Hematopoietic multipotent progenitor cell treated with erythropoietin and hydrocortisone succinate and interleukin-3 and kit ligand, for 4 days (in vitro differentiated cells): ENCODE data around the gene C9orf50.

Experiments
- DNase-seq: peaks from one replicate; pipeline ENCODE4 v3.0.0-alpha.2; 2015

C9orf50 gene

GRCh38 chr9:129629251-129629820 lies 8.4 kb upstream of the C9orf50 start:
- DNase-seq, result no peak

- no peak for DNase-seq
Observed at GRCh38 chr9:129628709-129629108, 7.8 kb upstream of the C9orf50 start.

DNA sequence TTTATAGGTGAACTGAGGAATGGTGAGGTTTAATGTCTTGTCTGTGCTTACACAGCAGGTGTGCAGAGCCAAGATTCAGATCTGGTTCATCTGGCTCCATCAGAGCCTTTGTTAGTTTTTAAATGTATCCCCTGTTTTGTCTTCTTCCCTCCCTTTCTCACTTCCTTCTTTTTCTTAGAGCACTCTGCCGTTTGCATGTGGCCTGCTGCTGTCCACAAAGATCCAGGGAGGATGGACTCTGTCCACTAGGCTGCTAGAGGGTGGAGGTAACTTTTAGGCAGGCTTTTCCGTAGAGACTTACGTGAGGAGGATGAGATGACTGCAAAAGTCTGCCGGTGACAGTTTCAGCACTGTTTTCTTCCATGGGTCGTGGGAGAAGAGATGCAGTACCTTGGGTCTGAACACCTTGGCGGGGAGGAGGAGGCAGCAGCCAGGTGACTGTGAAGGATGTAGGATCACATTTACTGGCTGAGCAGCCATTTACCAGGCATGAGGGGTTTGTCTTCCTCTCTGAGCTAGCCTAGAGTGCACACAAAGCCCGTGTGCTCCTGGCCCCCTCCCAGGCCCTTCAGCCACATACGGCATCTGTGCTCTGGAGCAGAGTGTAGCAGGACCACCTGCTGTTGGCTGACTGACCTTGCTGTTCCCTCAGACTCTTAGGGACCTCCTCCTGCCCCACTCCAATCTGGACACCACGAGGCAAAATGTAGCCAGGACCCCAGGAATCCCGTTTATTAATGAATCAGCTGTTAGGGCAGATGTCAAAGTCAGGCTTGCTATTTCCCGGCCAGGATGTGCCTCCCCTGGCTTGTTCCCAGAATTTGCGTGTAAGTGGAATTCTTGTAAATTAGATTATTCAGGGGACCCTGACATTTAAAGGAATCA lies 6.9 kb upstream of the C9orf50 start:
- no peak for DNase-seq

GRCh38 chr9:129626625-129627284 lies 5.9 kb upstream of the C9orf50 start:
- DNase-seq, result peak; percentile 58

DNA sequence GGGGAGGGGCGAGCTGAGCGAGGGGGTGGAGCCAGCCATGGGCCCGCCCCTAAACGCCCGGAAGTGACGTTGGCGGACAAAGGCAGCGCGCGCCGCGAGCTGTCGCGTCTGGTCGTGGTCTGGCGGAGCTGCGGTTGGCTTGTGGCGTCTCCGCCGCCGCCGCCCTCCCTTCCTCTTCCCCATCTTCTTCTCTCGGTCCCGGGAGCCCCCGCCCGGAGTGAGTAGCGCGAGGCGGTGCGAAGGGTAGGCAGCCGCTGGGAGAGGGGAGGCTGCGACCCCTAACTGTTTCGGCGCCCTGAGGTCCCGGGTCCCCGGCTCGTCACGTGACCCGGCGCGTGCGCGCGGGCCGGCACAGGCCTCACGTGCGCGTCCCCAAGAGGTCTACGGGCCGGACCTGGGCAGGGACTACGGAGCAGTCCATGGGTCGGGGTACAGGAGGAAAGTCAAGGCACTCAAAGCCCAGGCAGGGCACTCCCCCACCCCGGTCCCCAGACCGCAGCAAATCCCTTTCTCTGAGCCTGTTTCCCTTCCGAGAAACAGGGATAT lies 5.3 kb upstream of the C9orf50 start, which contains the start of gene NTMT1:
Gene NTMT1 (plus strand): TSS at position 85 of the 546 bp plus-strand sequence. CDS start 6,541 bp downstream, outside the sequence.
- DNase-seq, result peak; percentile 93

GRCh38 chr9:129624947-129625346 lies 4.0 kb upstream of the C9orf50 start:
- peak; percentile 89 for DNase-seq

GRCh38 chr9:129624168-129624759 lies 3.4 kb upstream of the C9orf50 start:
- peak; percentile 81 for DNase-seq

- DNase-seq, result no peak
Observed at GRCh38 chr9:129623331-129623730, 2.4 kb upstream of the C9orf50 start.

DNA sequence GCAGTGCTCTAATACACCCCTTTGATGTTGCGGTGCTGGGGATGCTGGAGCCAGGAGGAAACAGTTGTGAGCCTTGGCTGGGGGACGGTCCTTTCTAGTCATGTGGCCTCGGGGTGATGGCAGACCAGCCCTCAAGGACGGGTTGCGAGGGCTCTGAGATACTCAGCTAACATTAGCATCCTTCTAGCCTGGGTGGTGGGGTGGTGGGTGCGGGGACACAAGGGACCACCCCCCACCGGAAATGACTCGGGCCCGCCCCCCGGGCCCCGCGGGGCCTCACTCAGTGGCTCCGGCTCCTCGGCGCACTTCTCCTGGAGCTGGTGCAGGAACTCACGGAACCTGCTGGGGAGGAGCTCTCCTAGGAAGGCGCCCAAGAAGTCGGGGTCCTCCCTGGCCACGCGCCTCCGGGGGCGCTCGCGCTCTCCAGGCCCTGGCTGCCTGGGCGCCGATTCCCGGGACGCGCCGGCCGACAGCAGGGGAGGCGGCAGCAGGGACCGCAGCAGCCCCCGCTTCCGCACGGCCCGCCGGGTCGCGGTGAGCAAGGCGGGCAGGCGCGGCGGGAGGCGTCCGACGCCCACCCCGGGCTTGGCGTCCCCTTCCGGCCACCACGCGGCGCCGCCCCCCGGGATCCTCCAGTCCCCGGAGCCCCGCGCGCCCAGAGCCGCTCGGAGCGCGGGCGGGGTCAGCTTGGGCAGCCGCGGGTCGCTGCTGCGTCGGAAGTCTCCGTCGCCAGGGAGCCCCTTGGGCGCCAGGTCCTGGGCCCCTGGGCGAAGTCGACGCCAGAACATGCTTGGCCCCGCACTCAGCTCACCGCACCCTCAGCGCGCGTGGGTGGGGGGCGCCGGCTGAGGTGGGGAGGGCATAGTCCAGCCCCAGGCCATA lies 873 bp downstream of the C9orf50 start:
- peak; percentile 69 for DNase-seq

GRCh38 chr9:129617167-129617566 lies 3.7 kb downstream of the C9orf50 start:
- DNase-seq, result no peak

GRCh38 chr9:129615407-129616285 lies 5.3 kb downstream of the C9orf50 start:
- DNase-seq, result no peak

GRCh38 chr9:129614932-129615331 lies 6.0 kb downstream of the C9orf50 start:
- DNase-seq, result no peak

DNA sequence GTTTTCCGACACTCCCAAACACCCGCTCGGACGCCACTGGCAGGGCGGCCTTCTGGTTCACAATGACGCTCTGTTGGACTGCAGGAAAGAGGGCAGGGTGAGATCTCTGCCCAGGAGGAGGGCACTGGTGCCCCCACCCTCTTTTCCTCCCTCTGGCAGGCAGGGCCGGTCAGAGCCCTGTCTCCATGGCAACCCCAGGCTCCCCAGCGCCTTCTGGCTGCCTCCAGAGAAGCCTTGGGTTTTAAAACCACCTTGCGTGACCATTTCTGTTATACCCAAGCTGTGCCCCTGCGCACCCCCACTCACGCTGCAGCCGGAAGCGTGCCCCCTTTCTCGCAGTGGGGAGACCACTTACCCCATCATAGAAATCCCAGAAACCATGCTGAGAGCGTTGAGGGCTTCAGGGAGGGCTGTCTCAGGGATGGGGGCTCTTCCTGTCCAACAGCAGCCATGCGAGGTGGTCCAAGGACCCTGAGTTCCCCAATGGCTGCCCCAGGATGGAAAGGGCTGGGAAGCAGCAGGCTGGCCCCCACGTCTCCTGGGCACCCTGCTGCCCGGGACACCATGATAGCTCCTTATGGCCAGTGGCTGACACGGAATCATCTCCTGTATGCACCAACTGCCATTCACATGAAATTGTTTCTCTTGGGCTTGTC lies 7.3 kb downstream of the C9orf50 start:
- no peak for DNase-seq

DNA sequence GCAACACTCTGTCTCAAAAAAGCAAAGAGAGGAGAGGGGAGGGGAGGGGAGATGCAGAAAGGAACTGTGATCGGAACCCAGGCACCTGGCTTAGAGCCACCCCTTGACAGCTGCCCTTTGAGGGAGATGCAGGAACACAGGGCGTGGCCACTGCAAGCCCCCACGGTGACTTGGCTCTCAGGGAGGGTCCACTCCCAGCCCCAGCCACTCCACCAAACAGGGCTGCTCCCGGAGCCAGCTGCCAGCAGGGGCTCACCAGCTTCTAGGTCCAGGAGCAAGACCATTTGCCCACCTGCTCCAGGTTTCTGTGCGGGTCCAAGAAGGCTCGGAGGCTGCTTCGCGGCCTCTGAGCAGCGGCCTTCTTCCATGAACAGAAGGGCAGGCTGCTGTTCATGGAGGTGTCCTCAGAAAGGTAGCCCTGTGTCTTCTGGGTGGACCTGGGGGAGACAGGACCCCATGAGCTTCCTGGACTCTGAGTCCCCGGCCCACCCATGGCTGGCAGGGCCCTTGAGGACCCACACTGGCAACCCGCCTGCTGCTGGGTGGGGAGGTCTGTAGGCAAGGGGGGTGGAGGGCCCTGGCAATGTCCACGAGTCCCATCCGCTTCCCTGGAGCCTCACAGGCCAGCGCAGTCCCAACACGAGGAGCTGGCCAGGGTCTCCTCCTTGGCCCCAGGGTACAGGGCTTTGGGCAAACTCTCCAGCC lies 7.9 kb downstream of the C9orf50 start:
- DNase-seq, result no peak

GRCh38 chr9:129612123-129612522 lies 8.8 kb downstream of the C9orf50 start:
- no peak for DNase-seq

- no peak for DNase-seq
Observed at GRCh38 chr9:129611307-129611800, 9.5 kb downstream of the C9orf50 start.

- DNase-seq, result peak; percentile 81
Observed at GRCh38 chr9:129610473-129611306, 10.2 kb downstream of the C9orf50 start.

DNA sequence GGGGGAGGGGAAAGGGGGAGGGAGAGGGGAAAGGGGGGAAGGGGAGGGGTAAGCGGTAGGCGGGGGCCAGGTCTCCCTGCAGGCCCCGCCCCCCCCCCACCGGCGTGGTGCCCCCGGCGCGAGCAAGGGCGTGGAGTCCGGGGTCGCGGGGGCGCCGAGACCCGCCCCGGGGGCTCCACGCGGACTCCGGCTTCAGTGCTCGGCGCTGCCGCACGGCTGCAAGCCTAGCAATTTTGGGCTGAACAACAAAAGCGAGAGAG lies 10.8 kb downstream of the C9orf50 start:
- no peak for DNase-seq
